HepG2 (cell line): ENCODE measurements around the gene COA3. TPM values are rescaled to one million over a fixed set of nuclear protein-coding genes. Genes with fewer than 3 reads are reported as not detected.
A peak's percentile ranks its signal among the peaks of the same experiment; 100 is the strongest.

ENCODE experiments used
- AGO1 ChIP-seq: fragments of 200-400 bp; formaldehyde crosslinking; IDR thresholded peaks from 2 replicates; pipeline ENCODE4 v1.6.1; 2017; ENCODE audit warnings: mild to moderate bottlenecking, low read depth, low read length, moderate library complexity; ENCODE audit not compliant: poor library complexity, severe bottlenecking
- BRCA1 ChIP-seq: sonication (generic); formaldehyde crosslinking; IDR thresholded peaks from 2 replicates; pipeline ENCODE4 v1.4.0; 2020; ENCODE audit warnings: missing genetic modification reagents
- CSRNP2 ChIP-seq: sonication (generic); formaldehyde crosslinking; conservative IDR thresholded peaks from 2 replicates; pipeline ENCODE4 v1.8.0; 2022; ENCODE audit warnings: low read depth, missing genetic modification reagents
- GZF1 ChIP-seq: sonication (generic); formaldehyde crosslinking; IDR thresholded peaks from 2 replicates; pipeline ENCODE4 v1.5.1; 2020; ENCODE audit warnings: mild to moderate bottlenecking, missing genetic modification reagents
- HOXA7 ChIP-seq: sonication (generic); formaldehyde crosslinking; IDR thresholded peaks from 2 replicates; pipeline ENCODE4 v1.8.1; 2022; ENCODE audit warnings: mild to moderate bottlenecking, missing genetic modification reagents, moderate library complexity
- NFE2 ChIP-seq: sonication (generic); formaldehyde crosslinking; IDR thresholded peaks from 2 replicates; pipeline ENCODE4 v1.4.0; 2020; ENCODE audit warnings: missing genetic modification reagents
- POLR2AphosphoS5 ChIP-seq: IDR thresholded peaks from 2 replicates; pipeline ENCODE4 v1.6.1; 2012; ENCODE audit warnings: low read depth, low read length
- SP140L ChIP-seq: sonication (generic); formaldehyde crosslinking; IDR thresholded peaks from 2 replicates; pipeline ENCODE4 v1.4.0; 2020; ENCODE audit warnings: missing genetic modification reagents, borderline replicate concordance
- WIZ ChIP-seq: sonication (generic); formaldehyde crosslinking; IDR thresholded peaks from 2 replicates; pipeline ENCODE4 v1.5.1; 2020; ENCODE audit warnings: mild to moderate bottlenecking, missing genetic modification reagents
- ZMYM3 ChIP-seq: sonication (generic); formaldehyde crosslinking; IDR thresholded peaks from 2 replicates; pipeline ENCODE4 v1.5.1; 2020; ENCODE audit warnings: mild to moderate bottlenecking, missing genetic modification reagents
- ZNF33B ChIP-seq: sonication (generic); formaldehyde crosslinking; IDR thresholded peaks from 2 replicates; pipeline ENCODE4 v1.5.1; 2020; ENCODE audit warnings: mild to moderate bottlenecking, missing genetic modification reagents
- ZNF580 ChIP-seq: IDR thresholded peaks from 2 replicates; pipeline ENCODE4 v1.6.1; 2016; ENCODE audit warnings: low read depth, borderline replicate concordance
- polyA plus RNA-seq, 8 experiments: library from polyadenylated mRNA; depleted of rRNA in 3 of 8; stranded (reverse) in 7 of 8; unstranded in 1 of 8; fragments of >200 nt; fragmentation: Illumina TruSeq in 4 of 8; extraction: Trizol in 4 of 8; gene quantifications; 2 replicates each; pipeline versions ENCODE4 v1.2.1 to v1.2.3, GENCODE V29; 2011 to 2016; ENCODE audit warnings: low read depth in 4 of 8, missing spikeins in 1 of 8, mixed read lengths in 1 of 8; ENCODE audit not compliant: insufficient read depth in 1 of 8
- total RNA-seq, 5 experiments: library from RNA; depleted of rRNA; stranded (reverse); fragments of >200 nt; fragmentation: Illumina TruSeq; extraction: Trizol; gene quantifications; 2 replicates each; pipeline ENCODE4 v1.2.3, GENCODE V29; 2016; ENCODE audit warnings: low read depth in 1 of 5
- TF ChIP-seq, protein P1 (sequence below): sonication (generic); formaldehyde crosslinking; IDR thresholded peaks from 2 replicates; pipeline ENCODE4 v1.4.0; 2020; ENCODE audit warnings: missing genetic modification reagents, borderline replicate concordance
- TF ChIP-seq, protein P2 (sequence below): sonication (generic); formaldehyde crosslinking; IDR thresholded peaks from 2 replicates; pipeline ENCODE4 v1.5.0; 2020; ENCODE audit warnings: mild to moderate bottlenecking, missing genetic modification reagents, borderline replicate concordance
- TF ChIP-seq, protein P3 (sequence below): sonication (generic); formaldehyde crosslinking; IDR thresholded peaks from 2 replicates; pipeline ENCODE4 v1.4.0; 2020; ENCODE audit warnings: mild to moderate bottlenecking, missing genetic modification reagents
- TF ChIP-seq, protein P4 (sequence below): sonication (generic); formaldehyde crosslinking; IDR thresholded peaks from 2 replicates; pipeline ENCODE4 v1.8.0; 2023; ENCODE audit warnings: mild to moderate bottlenecking, missing genetic modification reagents

The COA3 gene
- total and polyA plus RNA-seq, 2 of the 13 experiments (the other 11 are each of a cell fraction or from before 2014, with no cell fraction given), result 133 to 202 TPM

GRCh38 chr17:42760652-42761581 is 37.6 kb downstream of the COA3 start, which contains the start of gene RAMP2 (continued):
- no peak for TF ChIP-seq NFE2 (CRISPR knock-in tag)
- TF ChIP-seq, protein P1, sequence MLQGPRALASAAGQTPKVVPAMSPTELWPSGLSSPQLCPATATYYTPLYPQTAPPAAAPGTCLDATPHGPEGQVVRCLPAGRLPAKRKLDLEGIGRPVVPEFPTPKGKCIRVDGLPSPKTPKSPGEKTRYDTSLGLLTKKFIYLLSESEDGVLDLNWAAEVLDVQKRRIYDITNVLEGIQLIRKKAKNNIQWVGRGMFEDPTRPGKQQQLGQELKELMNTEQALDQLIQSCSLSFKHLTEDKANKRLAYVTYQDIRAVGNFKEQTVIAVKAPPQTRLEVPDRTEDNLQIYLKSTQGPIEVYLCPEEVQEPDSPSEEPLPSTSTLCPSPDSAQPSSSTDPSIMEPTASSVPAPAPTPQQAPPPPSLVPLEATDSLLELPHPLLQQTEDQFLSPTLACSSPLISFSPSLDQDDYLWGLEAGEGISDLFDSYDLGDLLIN (CRISPR knock-in tag), result no peak
- TF ChIP-seq ZNF33B (CRISPR knock-in tag), result 0 out of 2 replicates have a peak, but pooled peaks have one; percentile 64
- TF ChIP-seq POLR2AphosphoS5, result no peak
- TF ChIP-seq, protein P2, sequence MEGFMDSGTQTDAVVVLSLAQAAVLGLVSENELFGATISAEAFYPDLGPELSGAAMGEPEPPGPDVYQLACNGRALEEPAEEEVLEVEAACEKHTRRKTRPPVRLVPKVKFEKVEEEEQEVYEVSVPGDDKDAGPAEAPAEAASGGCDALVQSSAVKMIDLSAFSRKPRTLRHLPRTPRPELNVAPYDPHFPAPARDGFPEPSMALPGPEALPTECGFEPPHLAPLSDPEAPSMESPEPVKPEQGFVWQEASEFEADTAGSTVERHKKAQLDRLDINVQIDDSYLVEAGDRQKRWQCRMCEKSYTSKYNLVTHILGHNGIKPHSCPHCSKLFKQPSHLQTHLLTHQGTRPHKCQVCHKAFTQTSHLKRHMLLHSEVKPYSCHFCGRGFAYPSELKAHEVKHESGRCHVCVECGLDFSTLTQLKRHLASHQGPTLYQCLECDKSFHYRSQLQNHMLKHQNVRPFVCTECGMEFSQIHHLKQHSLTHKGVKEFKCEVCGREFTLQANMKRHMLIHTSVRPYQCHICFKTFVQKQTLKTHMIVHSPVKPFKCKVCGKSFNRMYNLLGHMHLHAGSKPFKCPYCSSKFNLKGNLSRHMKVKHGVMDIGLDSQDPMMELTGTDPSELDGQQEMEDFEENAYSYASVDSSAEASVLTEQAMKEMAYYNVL (CRISPR knock-in tag), result no peak
- TF ChIP-seq, protein P3, sequence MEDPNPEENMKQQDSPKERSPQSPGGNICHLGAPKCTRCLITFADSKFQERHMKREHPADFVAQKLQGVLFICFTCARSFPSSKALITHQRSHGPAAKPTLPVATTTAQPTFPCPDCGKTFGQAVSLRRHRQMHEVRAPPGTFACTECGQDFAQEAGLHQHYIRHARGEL (CRISPR knock-in tag), result no peak
- no peak for TF ChIP-seq SP140L (CRISPR knock-in tag)
- no peak for TF ChIP-seq ZNF580 (CRISPR knock-in tag)
- peak; percentile 17 for TF ChIP-seq AGO1
- TF ChIP-seq HOXA7 (CRISPR knock-in tag), result no peak
- no peak for TF ChIP-seq CSRNP2
- 0 out of 2 replicates have a peak, but pooled peaks have one; percentile 38 for TF ChIP-seq GZF1 (CRISPR knock-in tag)
- TF ChIP-seq, protein P4, sequence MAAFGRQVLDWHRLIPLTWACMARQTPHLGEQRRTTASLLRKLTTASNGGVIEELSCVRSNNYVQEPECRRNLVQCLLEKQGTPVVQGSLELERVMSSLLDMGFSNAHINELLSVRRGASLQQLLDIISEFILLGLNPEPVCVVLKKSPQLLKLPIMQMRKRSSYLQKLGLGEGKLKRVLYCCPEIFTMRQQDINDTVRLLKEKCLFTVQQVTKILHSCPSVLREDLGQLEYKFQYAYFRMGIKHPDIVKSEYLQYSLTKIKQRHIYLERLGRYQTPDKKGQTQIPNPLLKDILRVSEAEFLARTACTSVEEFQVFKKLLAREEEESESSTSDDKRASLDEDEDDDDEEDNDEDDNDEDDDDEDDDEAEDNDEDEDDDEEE (CRISPR knock-in tag), result peak; percentile 53; the same call in 1 of the 2 replicates
- 0 out of 2 replicates have a peak, but pooled peaks have one; percentile 30 for TF ChIP-seq WIZ (CRISPR knock-in tag)
- no peak for TF ChIP-seq BRCA1 (CRISPR knock-in tag)
- TF ChIP-seq ZMYM3, result no peak
